WTC11 (cell line): Measurements from ENCODE around the gene MEIS1.

Experiments used
- ATF1 ChIP-seq: sonication (generic); formaldehyde crosslinking; IDR thresholded peaks from 2 replicates; pipeline ENCODE4 v1.8.1; 2023; ENCODE audit warnings: mild to moderate bottlenecking, moderate library complexity, missing genetic modification reagents
- ATF3 ChIP-seq: sonication (generic); formaldehyde crosslinking; conservative IDR thresholded peaks from 2 replicates; pipeline ENCODE4 v1.8.1; 2022; ENCODE audit warnings: mild to moderate bottlenecking, missing genetic modification reagents
- CREM ChIP-seq: sonication (generic); formaldehyde crosslinking; IDR thresholded peaks from 2 replicates; pipeline ENCODE4 v1.8.1; 2022; ENCODE audit warnings: mild to moderate bottlenecking, missing genetic modification reagents, moderate library complexity
- FOXK1 ChIP-seq: sonication (generic); formaldehyde crosslinking; IDR thresholded peaks from 2 replicates; pipeline ENCODE4 v1.8.0; 2022; ENCODE audit warnings: mild to moderate bottlenecking, moderate library complexity, missing genetic modification reagents
- GABPB1 ChIP-seq: sonication (generic); formaldehyde crosslinking; IDR thresholded peaks from 2 replicates; pipeline ENCODE4 v1.8.1; 2023; ENCODE audit warnings: mild to moderate bottlenecking, missing genetic modification reagents
- NFE2L1 ChIP-seq: sonication (generic); formaldehyde crosslinking; IDR thresholded peaks from 2 replicates; pipeline ENCODE4 v1.8.1; 2023; ENCODE audit warnings: missing genetic modification reagents
- SP1 ChIP-seq: sonication (generic); formaldehyde crosslinking; conservative IDR thresholded peaks from 2 replicates; pipeline ENCODE4 v1.8.1; 2022; ENCODE audit warnings: missing genetic modification reagents
- TEAD4 ChIP-seq: sonication (generic); formaldehyde crosslinking; IDR thresholded peaks from 2 replicates; pipeline ENCODE4 v1.8.0; 2022; ENCODE audit warnings: mild to moderate bottlenecking, missing genetic modification reagents
- ZSCAN18 ChIP-seq: fragments of 250-450 bp; sonication (Bioruptor Pico); IDR thresholded peaks from 2 replicates; pipeline ENCODE4 v2.1.2; 2022; ENCODE audit warnings: mild to moderate bottlenecking, moderate library complexity
- TF ChIP-seq, protein P1 (sequence below): fragments of 200-600 bp; IDR thresholded peaks from 2 replicates; pipeline ENCODE4 v1.8.0; 2022; ENCODE audit warnings: antibody characterized with exemption
- TF ChIP-seq, protein P2 (sequence below): sonication (generic); formaldehyde crosslinking; IDR thresholded peaks from 2 replicates; pipeline ENCODE4 v1.8.0; 2022; ENCODE audit warnings: mild to moderate bottlenecking, missing genetic modification reagents
- TF ChIP-seq, protein P3 (sequence below): sonication (generic); formaldehyde crosslinking; IDR thresholded peaks from 2 replicates; pipeline ENCODE4 v1.8.1; 2023; ENCODE audit warnings: mild to moderate bottlenecking, missing genetic modification reagents, moderate library complexity

DNA sequence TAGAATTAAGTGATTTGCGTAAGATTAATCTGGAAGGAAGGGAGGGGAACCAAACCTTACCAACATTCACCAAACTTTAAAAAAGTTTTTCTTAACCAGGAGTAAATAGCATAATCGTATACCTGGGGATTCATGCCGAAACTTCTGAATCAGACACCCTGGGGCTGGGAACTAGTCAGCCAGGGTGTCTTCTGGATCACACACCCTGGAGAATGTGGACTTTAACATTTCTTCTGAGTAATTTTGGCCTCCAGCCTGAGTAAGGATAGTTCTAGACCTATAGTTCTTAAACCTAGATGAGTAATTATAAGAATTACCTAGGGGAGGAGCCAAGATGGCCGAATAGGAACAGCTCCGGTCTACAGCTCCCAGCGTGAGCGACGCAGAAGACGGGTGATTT, 44.1 kb upstream of the MEIS1 start:
- TF ChIP-seq, protein P1, sequence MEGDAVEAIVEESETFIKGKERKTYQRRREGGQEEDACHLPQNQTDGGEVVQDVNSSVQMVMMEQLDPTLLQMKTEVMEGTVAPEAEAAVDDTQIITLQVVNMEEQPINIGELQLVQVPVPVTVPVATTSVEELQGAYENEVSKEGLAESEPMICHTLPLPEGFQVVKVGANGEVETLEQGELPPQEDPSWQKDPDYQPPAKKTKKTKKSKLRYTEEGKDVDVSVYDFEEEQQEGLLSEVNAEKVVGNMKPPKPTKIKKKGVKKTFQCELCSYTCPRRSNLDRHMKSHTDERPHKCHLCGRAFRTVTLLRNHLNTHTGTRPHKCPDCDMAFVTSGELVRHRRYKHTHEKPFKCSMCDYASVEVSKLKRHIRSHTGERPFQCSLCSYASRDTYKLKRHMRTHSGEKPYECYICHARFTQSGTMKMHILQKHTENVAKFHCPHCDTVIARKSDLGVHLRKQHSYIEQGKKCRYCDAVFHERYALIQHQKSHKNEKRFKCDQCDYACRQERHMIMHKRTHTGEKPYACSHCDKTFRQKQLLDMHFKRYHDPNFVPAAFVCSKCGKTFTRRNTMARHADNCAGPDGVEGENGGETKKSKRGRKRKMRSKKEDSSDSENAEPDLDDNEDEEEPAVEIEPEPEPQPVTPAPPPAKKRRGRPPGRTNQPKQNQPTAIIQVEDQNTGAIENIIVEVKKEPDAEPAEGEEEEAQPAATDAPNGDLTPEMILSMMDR: no peak
- no peak for TF ChIP-seq ATF1 (CRISPR knock-in tag)
- no peak for TF ChIP-seq GABPB1
- TF ChIP-seq, protein P2, sequence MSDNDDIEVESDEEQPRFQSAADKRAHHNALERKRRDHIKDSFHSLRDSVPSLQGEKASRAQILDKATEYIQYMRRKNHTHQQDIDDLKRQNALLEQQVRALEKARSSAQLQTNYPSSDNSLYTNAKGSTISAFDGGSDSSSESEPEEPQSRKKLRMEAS (CRISPR knock-in tag): no peak
- TF ChIP-seq, protein P3, sequence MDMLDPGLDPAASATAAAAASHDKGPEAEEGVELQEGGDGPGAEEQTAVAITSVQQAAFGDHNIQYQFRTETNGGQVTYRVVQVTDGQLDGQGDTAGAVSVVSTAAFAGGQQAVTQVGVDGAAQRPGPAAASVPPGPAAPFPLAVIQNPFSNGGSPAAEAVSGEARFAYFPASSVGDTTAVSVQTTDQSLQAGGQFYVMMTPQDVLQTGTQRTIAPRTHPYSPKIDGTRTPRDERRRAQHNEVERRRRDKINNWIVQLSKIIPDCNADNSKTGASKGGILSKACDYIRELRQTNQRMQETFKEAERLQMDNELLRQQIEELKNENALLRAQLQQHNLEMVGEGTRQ (CRISPR knock-in tag): no peak
- no peak for TF ChIP-seq FOXK1 (CRISPR knock-in tag)
- no peak for TF ChIP-seq TEAD4 (CRISPR knock-in tag)
- no peak for TF ChIP-seq ZSCAN18 (CRISPR knock-in tag)
- no peak for TF ChIP-seq NFE2L1 (CRISPR knock-in tag)
- TF ChIP-seq ATF3 (CRISPR knock-in tag): no peak
- TF ChIP-seq CREM (CRISPR knock-in tag): no peak
- TF ChIP-seq SP1: no peak
